ENCODE results near the gene EYS.
"Not testable (repeated sequence)": the region's sequence is repeated elsewhere in the genome, so short reads cannot be mapped to it uniquely, and the experiment has no call there.

EYS gene

DNA sequence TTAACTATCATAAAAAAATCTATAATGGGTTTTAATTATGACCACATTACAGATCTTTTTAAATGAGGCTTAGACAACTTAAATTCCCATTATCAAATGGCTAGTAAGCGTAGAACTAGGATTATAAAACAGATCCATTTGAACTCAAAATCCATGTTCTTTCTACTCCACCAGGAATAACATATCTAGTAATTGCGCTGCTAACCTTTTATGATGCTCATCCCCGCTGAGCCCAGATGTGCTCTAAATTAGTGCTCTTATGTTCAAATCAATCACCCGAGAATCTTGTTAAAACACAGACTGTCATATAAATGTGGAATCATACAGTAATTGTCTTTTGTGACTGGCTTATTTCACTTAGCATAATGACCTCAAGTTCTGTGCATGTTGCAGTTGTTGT is 1168.3 kb downstream of the EYS start:
- no peak for DNase-seq

DNA sequence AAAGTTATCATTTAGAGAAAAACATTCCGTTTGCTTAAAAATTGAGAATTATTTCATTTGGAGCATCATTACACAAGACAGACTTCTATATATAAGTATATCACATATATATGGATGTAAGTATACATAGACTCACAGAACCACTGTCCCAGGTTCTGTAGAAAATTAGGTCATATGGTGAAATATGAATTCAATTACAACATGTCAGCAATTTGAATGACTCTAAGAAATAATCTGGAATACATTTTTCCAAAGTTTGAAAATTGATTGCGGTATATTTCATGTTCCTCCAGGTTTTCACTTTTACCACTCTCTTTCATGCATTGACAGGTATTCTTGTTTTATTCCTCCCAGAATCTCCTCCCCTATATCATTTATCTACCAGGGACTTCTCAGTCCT is 1179.1 kb downstream of the EYS start:
- no peak for DNase-seq

DNA sequence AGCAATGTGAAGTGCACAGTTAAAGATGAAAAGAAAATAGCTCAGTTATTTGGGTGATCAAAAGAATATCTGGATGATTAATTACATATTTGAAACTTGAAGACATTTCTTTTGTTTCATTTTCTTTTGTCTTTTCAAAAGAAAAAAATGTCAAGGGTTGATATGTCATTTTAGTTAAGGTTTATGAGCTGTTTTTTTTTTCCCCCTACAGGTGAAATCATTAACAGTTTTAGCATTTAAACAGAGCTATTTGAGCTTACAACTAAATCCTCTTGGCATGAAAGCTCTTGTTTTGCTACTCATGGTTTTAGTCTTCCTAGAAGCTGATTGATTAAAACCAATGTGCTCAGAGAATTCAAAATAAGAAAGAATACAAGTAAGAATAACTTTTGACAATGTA is 1184.2 kb downstream of the EYS start:
- no peak for DNase-seq

GRCh38 chr6:64520050-64520449 is 1187.0 kb downstream of the EYS start:
- DNase-seq, result no peak

- DNase-seq, result no peak
These were observed 1190.6 kb downstream of the EYS start for GRCh38 chr6:64516393-64516792.

GRCh38 chr6:64507661-64508060 is 1199.4 kb downstream of the EYS start:
- DNase-seq, result no peak

DNA sequence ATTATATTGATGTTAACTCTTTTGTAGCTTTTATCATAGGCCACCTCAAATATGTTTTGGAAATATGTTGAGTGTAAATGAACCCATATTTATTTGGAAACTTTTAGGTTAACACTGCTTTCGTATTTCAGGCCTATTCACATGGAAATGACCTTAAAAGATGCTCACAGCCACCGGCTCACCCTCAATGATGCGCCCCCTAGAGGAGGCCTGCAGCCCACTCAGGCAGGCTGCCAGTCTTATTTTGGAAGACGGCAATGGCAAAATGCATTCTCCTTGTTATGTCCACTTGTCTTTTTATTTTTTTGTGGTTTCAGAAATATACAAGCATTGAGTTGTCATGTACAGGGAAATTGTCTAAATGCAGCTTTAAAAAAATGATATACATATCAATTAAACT is 1201.7 kb downstream of the EYS start:
- DNase-seq, result no peak

DNA sequence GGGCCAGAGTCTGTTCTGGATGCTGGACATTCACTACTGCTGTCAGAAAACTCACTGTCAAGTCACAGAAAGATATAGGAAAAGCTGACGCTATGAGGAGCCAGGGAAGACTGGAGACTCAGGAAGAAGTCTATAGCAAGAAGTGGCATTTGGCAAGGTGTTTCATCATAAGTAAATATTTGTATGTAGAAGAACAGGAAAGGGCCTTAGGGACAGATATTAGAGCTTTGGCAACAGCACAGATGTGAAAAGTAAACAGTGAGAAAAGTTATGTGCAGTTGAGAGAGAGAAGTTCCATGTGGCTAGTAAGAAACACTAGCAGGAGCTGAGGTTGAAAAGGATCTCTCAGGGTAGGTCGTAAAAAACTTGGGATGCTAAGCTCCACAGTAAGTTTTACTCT is 1202.5 kb downstream of the EYS start:
- no peak for DNase-seq

- DNase-seq, result no peak
These were observed 1204.2 kb downstream of the EYS start for GRCh38 chr6:64502801-64503200.

DNA sequence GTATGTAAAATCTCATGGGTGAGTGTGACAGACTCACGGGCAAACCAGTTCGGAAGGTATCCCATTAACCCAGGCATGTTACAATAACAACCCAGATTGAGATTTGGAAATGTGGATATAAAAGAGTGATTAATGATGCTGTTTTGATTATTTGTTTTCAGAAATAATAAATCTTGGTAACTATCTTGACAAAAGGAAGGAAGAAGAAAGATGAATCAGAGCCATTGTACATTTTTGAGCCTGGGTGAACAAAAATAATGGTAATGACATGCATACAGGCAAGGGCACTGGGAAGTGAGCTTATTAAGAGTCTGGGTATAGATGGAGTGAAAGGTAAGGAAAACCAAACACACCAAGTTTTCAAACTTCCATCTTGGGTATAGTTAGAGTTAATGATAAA is 1209.4 kb downstream of the EYS start:
- no peak for DNase-seq

GRCh38 chr6:64489763-64490162 is 1217.3 kb downstream of the EYS start:
- DNase-seq, result peak; percentile 76

- peak; percentile 35 for DNase-seq
These were observed 1220.3 kb downstream of the EYS start for GRCh38 chr6:64486578-64487351.

DNA sequence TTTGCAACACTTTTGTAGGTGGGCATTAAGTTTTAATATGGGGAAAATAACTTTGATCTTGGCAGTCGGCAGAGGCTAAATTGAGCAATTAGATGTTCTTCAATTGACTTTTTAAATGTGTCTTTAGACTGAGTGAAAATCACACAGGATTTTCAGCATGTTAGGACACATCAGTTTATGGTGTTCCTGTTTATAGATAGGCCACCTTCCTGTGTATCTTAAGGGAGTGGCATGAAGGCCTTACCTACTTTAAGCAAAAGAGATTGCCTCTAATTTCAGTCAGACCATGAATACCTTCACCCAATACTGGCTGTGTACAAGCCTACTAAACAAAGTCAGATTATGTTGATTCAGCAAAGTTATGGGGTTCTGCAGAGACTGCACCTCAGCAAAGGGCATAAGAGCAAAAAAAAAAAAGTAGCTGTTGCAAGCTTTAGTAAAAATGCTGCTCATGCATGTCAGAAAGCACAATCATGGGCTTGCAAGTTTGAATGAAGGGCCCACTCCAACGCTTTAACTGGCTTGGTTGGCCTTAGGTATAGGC is 1223.0 kb downstream of the EYS start:
- no peak for DNase-seq

DNA sequence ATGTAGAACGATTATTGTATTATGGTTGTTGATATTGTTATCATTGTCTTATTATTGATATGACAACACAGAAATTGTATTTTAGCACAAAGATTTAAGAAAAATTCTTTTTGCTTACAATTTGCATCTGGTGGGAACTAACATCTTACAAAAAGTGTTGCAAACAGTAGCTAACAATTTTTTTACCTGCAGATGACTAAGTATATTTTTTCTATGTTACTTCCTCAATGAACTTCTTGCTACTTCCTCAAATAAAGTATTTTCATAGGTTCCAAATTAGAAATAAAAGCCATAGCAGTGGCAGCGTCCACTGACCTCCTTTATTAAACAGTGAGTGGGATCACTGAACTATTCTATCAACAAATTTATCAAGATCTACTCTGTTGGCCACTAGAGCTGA is 1224.4 kb downstream of the EYS start:
- DNase-seq, result no peak

- no peak for DNase-seq
These were observed 1227.9 kb downstream of the EYS start for GRCh38 chr6:64479134-64479533.

- no peak for DNase-seq
These were observed 1229.6 kb downstream of the EYS start for GRCh38 chr6:64477391-64477790.

- no peak for DNase-seq
These were observed 1230.1 kb downstream of the EYS start for GRCh38 chr6:64476935-64477334.

- DNase-seq, result not testable (repeated sequence)
These were observed 1237.6 kb downstream of the EYS start for GRCh38 chr6:64469405-64469804.

DNA sequence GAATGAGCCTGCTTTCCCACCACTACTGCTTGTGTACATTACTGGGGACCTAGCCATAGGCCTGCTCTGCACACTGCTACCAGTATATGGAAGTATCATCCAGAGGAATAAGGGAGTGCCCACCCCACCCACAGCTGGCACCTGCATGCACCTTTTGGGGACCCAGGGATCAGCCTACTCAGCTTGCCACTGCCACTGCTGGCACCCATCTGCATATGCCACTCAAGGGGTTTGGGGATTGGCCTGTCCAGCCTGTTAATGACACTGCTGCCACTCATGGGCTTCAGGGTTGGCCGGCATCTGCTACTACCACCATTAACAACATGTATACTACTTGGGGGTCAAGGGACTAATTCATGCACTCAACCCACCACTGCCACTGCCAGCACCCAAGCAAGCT is 1239.4 kb downstream of the EYS start:
- no peak for DNase-seq

- peak; percentile 3 for DNase-seq
These were observed 1247.5 kb downstream of the EYS start for GRCh38 chr6:64459411-64459944.

DNA sequence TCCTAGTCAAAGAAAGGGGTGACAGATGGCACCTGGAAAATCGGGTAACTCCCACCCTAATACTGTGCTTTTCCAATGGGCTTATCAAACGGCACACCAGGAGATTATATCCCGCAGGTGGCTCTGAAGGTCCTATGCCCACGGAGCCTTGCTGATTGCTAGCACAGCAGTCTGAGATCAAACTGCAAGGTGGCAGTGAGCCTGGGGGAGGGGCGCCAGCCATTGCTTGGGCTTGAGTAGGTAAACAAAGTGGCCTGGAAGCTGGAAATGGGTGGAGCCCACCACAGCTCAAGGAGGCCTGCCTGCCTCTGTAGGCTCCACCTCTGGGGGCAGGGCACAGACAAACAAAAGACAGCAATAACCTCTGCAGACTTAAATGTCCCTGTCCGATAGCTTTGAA is 1258.9 kb downstream of the EYS start:
- DNase-seq, result not testable (repeated sequence)

- no peak for DNase-seq
These were observed 1262.0 kb downstream of the EYS start for GRCh38 chr6:64445038-64445437.

DNA sequence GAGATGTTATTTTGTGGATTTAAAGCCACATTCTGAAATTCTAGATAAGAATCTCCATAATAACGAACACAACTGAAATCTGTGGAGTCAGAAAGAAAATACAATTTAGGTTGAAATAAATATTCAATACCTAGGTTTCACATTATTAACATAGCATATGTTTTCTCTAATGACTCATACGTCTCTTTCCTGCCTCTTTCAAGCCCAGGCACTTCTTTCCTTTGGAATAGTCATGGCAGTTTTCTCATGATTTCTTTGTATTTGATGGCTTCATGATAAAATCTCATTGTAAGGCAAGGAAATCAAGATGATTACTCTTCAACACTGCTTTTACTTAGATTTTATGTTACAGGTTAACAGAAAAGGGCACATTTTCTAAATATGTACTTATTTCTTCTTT is 1267.8 kb downstream of the EYS start:
- no peak for DNase-seq

DNA sequence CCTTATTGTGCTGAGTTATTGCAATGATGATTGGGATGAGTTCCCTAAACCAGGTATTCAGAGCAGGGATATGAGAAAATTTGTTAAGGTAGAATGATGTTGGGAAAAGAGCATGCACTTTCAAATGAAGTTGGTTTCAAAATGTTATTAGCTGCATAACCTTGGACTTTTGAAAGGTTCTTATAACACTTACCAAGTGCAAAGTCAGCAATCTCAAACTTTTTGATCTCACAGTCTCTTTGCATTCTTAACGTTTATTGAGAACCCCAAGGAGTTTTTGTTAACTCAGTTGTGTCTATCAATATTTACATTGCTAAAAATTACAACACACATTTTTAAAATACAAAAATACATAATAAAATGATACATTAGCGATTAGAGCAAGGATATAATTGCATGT is 1269.0 kb downstream of the EYS start:
- no peak for DNase-seq

DNA sequence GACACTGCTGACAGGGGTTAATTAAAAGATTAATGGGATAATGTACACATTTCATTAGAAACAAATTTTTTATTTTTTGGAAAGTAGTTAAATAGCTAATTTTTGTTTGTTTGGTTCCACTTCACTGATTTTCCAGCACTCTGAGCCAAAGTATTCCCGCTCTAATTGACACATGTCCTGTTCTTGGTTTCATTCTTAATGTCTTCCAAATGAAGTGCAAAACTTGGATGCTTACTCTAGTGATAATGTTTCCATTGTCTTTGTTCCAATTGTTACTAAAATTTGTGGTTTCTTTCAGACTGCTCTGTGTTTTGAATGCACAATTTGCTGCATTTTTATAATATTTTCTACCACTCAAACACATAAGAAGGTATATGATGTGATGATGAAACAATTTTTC is 1277.1 kb downstream of the EYS start:
- DNase-seq, result peak; percentile 58
